NT2/D1 (cell line): ENCODE data around the gene TMUB1.

Source experiments
- SUZ12 ChIP-seq: IDR thresholded peaks from 2 replicates; pipeline ENCODE4 v1.6.1; 2011; ENCODE audit not compliant: insufficient read length, insufficient read depth; ENCODE audit errors: extremely low read depth
- YY1 ChIP-seq: IDR thresholded peaks from 2 replicates; pipeline ENCODE4 v1.6.1; 2011; ENCODE audit not compliant: insufficient read length, insufficient read depth
- ZNF274 ChIP-seq: IDR thresholded peaks from 2 replicates; pipeline ENCODE4 v1.6.1; 2011; ENCODE audit warnings: mild to moderate bottlenecking, low read depth, low read length

DNA sequence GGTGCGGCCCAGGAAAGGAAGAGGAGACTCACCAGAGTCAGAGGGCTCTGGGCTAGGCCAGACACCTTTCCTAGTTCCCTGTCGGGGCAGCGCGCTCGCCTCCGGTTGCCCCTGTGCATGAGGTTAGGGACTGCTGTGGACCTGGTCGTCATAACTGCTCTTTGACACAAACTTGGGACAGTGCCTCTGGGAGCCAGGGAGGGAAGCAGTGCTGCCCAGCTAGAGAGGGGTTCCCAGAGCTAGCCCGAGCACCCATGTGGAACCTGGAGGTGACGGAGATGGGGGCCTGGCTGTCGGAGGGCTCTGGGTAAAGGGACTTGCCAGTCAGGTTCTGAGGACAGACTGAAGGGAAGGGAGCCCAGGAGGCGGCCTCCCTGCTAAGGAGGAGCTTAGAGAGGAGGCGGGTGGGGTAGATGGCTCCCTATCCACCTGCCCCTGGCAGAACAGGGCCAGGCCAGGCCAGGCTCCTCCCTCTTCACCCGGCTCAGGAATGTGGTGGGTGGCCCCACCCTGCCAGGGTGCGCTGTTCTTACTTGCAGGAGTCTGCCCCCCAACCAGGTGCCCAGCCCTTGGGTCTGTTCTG, 32.6 kb upstream of the TMUB1 start:
- TF ChIP-seq SUZ12 (no peak), YY1 (no peak), ZNF274 (no peak)
